HG03175 (cell line): ENCODE data around the gene SPACA7.

Experiments
- ATAC-seq: cut with Tn5 transposase; IDR thresholded peaks from one replicate; pipeline ENCODE4 v1.9.1; 2021; ENCODE audit warnings: mild to moderate bottlenecking, moderate library complexity; ENCODE audit not compliant: unreplicated experiment

SPACA7 gene

GRCh38 chr13:112376050-112376681 lies at the start of gene SPACA7:
Gene SPACA7 (plus strand): TSS chr13:112376355. CDS start chr13:112376386, 31 bp downstream.
- no peak for ATAC-seq

DNA sequence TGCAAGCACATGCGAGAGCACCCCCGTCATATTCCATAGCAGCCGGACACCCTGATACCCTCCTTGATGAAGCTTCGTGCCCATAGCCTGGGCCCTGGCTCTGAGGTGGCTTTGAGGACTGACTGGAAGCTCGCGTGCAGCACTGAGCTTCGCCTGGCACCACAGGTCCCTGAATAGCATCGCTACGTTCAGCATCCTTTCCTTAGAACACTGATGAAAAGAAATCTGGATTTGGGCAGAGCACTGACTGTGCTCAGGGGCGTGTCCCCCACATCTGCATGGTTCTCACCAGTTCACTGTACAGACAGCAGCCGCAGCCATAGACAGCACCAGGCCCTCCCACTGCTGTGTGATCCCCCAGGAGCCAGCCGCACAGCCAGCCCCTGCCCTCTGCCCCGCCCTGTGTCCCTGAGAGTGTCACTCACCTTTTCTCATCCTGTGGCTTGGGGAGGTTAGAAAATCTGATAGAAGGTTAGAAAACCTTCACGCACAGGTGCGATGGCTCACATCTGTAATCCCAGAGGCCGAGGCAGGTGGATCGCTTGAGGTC lies 49.3 kb upstream of the SPACA7 start:
- no peak for ATAC-seq

DNA sequence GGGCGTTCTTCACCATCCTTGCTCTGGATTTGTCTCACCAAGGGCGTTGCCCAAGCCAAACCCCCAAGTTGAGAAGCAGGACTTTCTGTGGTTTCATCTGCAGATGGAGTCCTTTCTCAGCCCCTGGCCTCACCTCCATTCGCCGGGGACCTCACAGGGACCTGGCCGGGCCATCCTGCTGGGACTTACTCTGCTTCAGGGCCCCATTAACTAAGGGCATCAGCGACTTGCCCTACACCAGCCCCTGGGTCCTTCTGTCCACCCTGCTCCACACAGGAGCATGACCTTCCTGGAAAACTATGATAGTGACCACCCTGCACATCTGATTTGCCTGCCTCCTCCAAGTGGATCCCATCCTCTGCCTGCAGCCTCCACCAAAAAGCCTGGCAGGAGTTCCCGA lies 47.2 kb upstream of the SPACA7 start:
- no peak for ATAC-seq

GRCh38 chr13:112329376-112329775 lies 46.8 kb upstream of the SPACA7 start:
- no peak for ATAC-seq

DNA sequence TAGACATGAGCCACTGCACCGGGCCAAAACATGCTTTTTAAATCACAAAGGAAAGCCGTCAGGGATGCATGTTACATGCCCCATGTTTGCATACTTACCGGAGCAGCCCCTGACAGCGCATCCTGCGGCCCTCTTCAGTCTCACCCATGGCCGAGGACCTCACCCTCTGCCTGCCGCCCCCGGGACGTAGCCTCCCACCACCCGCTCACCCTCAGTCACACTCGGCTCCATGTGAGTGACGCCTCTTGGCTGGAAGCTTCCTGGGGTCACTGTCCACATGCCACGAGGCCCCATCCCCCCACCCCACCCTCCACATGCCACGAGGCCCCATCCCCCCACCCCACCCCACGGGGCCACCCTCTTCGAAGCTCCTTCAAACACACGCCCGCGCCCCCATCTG lies 46.1 kb upstream of the SPACA7 start:
- ATAC-seq = no peak

- no peak for ATAC-seq
Observed at GRCh38 chr13:112330479-112331381, 45.4 kb upstream of the SPACA7 start.

- no peak for ATAC-seq
Observed at GRCh38 chr13:112331675-112332074, 44.5 kb upstream of the SPACA7 start.

DNA sequence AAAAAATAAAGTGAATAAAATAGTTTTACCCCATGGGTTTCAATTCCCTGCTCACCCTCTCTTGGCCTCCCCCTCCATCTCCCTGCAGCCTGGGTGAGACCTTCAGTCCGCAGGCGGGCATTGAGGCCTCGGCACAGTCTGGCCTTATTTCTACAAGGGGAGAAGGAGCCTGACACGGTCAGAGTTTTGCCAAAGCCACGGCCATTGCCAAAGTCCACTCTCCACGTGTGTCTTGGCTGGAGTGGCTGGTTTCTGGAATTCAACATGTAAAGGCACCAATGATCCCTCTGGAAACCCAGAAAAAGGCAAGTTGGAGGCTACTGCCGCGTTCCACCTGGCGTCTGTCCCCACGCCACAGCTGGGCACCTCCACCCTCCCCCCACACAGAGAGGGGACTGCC lies 43.4 kb upstream of the SPACA7 start:
- no peak for ATAC-seq

DNA sequence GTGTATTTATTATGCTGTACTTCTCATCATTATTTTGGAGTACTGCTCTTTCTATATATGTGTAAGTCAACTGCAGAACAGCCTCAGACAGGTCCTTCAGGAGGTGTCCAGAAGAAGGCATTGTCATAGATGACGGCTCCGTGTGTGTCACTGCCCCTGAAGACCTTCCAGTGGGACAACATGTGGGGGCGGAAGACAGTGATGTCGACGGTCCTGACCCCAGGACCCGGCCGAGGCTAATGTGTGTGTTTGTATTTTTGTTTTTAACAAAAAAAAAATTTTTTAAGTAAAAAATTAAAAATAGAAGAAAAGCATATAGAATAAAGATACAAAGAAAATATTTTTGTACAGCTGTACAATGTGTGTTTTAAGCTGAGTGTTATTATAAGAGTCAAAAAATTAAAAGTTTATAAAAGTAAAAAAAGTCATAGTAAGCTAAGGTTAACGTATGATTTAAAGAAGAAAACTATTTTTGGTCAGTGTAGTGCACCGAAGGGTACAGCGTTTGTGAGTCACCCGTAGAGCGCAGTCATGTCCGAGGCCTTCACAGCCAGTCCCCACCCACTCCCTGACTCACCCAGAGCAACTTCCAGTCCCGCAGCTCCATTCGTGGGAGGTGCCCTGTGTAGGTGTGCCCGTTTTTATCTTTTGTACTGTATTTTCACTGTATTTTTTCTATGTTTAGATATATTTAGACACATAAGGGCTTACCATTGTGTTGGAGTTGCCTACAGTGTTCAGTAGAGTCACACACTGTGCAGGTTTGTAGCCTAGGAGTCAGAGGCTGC lies 42.2 kb upstream of the SPACA7 start:
- ATAC-seq = no peak

GRCh38 chr13:112335135-112335534 lies 41.0 kb upstream of the SPACA7 start:
- no peak for ATAC-seq

- no peak for ATAC-seq
Observed at GRCh38 chr13:112341446-112341845, 34.7 kb upstream of the SPACA7 start.

DNA sequence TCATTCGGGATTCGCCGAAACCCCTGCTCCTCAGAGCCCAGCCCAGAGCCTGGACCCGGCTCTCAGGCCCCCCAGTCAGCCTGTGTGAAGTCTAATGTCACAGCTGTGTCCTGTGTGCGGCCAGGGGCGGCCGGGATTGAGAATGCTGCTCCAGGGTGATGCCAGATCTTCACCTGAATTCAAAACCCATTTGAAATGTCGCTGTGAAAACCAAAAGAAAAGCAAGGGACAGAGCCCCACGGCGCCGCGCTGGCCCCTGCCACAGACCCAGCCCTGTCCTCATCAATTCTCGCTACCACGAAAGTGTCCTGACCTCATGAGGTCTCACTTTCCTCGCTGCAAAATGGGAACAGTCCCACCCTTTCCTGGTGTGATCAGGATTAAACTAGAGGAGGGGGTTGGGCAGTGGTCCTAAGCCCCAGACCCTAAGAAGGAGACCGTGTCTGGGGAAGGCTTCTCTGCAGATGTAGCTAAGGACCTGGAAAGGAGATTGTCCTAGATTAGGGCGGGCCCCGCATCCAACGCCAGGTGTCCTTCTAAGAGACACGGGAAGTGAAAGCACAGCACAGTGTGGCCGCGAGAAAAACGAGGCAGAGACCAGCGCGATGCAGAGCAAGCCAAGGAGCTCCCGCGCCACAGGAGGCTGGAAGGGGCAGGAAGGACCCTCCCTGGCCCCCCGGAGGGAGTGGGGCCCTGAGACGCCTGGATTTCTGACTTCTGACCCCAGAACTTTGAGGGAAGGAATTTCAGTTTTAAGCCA lies 34.0 kb upstream of the SPACA7 start:
- no peak for ATAC-seq

DNA sequence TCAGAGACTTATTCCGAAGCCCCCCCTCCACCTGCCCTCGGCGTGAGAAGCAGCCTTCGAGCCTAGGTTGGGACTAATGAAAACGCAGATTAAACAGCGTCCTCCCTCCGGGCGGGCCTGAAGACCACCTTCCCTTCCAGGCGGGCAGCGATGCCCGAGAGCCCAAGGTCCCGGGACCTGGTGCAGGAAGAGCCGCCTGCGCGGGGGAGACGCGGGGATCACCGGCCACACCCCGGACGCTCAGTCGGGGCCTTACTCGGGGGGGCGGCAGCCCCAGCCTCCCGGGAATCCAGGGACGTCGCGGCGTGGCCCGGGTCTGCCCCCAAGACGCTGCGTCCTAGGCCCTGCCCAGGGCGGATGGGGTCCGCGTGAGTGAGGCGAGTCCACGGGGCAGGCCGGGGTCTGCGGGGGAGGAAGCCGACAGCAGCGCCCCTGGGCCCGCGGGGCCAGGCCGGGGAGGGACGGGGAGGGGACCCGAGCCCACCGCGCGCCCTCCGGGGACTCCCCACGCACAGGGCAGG lies 33.3 kb upstream of the SPACA7 start:
- ATAC-seq = no peak

DNA sequence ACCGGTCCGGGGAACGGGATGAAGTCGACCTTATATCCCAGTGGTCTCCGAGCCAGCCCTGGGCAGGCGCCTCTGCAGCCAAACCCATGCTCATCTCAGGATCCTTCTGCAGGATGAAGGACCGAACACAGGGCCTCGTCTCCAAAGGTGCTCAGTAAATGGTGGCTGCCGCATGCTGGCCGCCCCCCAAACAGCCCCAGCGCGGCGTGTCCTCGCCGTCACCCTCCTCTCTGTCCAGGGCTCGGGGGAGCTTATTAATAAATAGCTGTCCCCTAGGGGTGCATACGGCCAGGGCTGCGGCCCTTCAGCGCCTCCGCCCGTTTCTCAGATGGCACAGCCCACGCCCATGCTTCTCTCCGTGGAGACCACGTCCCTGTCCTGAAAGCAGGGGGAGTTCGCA lies 32.6 kb upstream of the SPACA7 start:
- no peak for ATAC-seq

- no peak for ATAC-seq
Observed at GRCh38 chr13:112345826-112346172, 30.4 kb upstream of the SPACA7 start.

- ATAC-seq = no peak
Observed at GRCh38 chr13:112346173-112346898, 29.8 kb upstream of the SPACA7 start.

GRCh38 chr13:112346899-112347229 lies 29.3 kb upstream of the SPACA7 start:
- no peak for ATAC-seq

- ATAC-seq = no peak
Observed at GRCh38 chr13:112347986-112348385, 28.2 kb upstream of the SPACA7 start.

- no peak for ATAC-seq
Observed at GRCh38 chr13:112348642-112349345, 27.4 kb upstream of the SPACA7 start.
